ENCODE measurements around the gene RELL2.
A peak's percentile ranks its signal among the peaks of the same experiment; 100 is the strongest.

Gene RELL2

GRCh38 chr5:141672071-141672840, 35.5 kb downstream of the RELL2 start:
- Histone ChIP-seq H3K27me3 (ENCODE audit: control insufficient read depth in 1 of 2, insufficient read depth in 2 of 2, low read length in 2 of 2) (no peaks in the 10 kb centered on the region), H3K36me3 (ENCODE audit: insufficient read depth, low read length) (no peaks in the 10 kb centered on the region), H3K9ac (ENCODE audit: low read length) (no peak overlapping the region), H3K4me3 (ENCODE audit: low read depth in 1 of 2, low read length in 2 of 2) (no peak overlapping the region), H3K9me3 (ENCODE audit: low read length) (no peaks in the 10 kb centered on the region), H3K4me1 (ENCODE audit: insufficient read depth, low read length) (no peaks in the 10 kb centered on the region), H3K27ac (ENCODE audit: low read depth, low read length) (no peak overlapping the region)

- Histone ChIP-seq H3K9me3 (ENCODE audit: low read length) (no peaks in the 10 kb centered on the region), H3K4me1 (ENCODE audit: insufficient read depth, low read length) (no peaks in the 10 kb centered on the region), H3K36me3 (ENCODE audit: insufficient read depth, low read length) (no peaks in the 10 kb centered on the region), H3K9ac (ENCODE audit: low read length) (no peak overlapping the region), H3K4me3 (ENCODE audit: low read depth in 1 of 2, low read length in 2 of 2) (no peak overlapping the region), H3K27me3 (ENCODE audit: control insufficient read depth in 1 of 2, insufficient read depth in 2 of 2, low read length in 2 of 2) (no peaks in the 10 kb centered on the region), H3K27ac (ENCODE audit: low read depth, low read length) (no peak overlapping the region)
These were observed 36.3 kb downstream of the RELL2 start for GRCh38 chr5:141672841-141673813.

GRCh38 chr5:141674747-141675146, 38.0 kb downstream of the RELL2 start:
- H3K4me3 ChIP-seq (ENCODE audit: low read depth in 1 of 2, low read length in 2 of 2), result no peak overlapping the region
- H3K9me3 ChIP-seq (ENCODE audit: low read length), result no peaks in the 10 kb centered on the region
- no peaks in the 10 kb centered on the region for H3K4me1 ChIP-seq (ENCODE audit: insufficient read depth, low read length)
- no peaks in the 10 kb centered on the region for H3K36me3 ChIP-seq (ENCODE audit: insufficient read depth, low read length)
- no peaks in the 10 kb centered on the region for H3K27me3 ChIP-seq (ENCODE audit: control insufficient read depth in 1 of 2, insufficient read depth in 2 of 2, low read length in 2 of 2)
- H3K27ac ChIP-seq (ENCODE audit: low read depth, low read length), result no peak overlapping the region
- no peak overlapping the region for H3K9ac ChIP-seq (ENCODE audit: low read length)

GRCh38 chr5:141675672-141676071, 38.9 kb downstream of the RELL2 start:
- Histone ChIP-seq H3K9me3 (ENCODE audit: low read length) (no peaks in the 10 kb centered on the region), H3K9ac (ENCODE audit: low read length) (no peak overlapping the region), H3K36me3 (ENCODE audit: insufficient read depth, low read length) (no peaks in the 10 kb centered on the region)

GRCh38 chr5:141677415-141677814, 40.6 kb downstream of the RELL2 start:
- H3K4me3 ChIP-seq (ENCODE audit: low read depth in 1 of 2, low read length in 2 of 2), result no peak overlapping the region

More at GRCh38 chr5:141675672-141676071, 38.9 kb downstream of the RELL2 start:
- Histone ChIP-seq H3K27me3 (ENCODE audit: control insufficient read depth in 1 of 2, insufficient read depth in 2 of 2, low read length in 2 of 2) (peaks cover 0 to 4% of the 10 kb centered on the region in 2 donors), H3K4me3 (ENCODE audit: low read depth in 1 of 2, low read length in 2 of 2) (no peak overlapping the region), H3K27ac (ENCODE audit: low read depth, low read length) (no peak overlapping the region), H3K4me1 (ENCODE audit: insufficient read depth, low read length) (no peaks in the 10 kb centered on the region)

GRCh38 chr5:141680178-141680577, 43.4 kb downstream of the RELL2 start:
- Histone ChIP-seq H3K9me3 (ENCODE audit: low read length) (peaks cover 4% of the 10 kb centered on the region), H3K27me3 (ENCODE audit: control insufficient read depth in 1 of 2, insufficient read depth in 2 of 2, low read length in 2 of 2) (peaks cover 0 to 4% of the 10 kb centered on the region in 2 donors), H3K9ac (ENCODE audit: low read length) (no peak overlapping the region), H3K4me3 (ENCODE audit: low read depth in 1 of 2, low read length in 2 of 2) (no peak overlapping the region), H3K27ac (ENCODE audit: low read depth, low read length) (no peak overlapping the region), H3K36me3 (ENCODE audit: insufficient read depth, low read length) (no peaks in the 10 kb centered on the region), H3K4me1 (ENCODE audit: insufficient read depth, low read length) (peaks cover 12% of the 10 kb centered on the region)

More at GRCh38 chr5:141677415-141677814, 40.6 kb downstream of the RELL2 start:
- H3K4me1 ChIP-seq (ENCODE audit: insufficient read depth, low read length), result peaks cover 9% of the 10 kb centered on the region
- H3K9me3 ChIP-seq (ENCODE audit: low read length), result peaks cover 4% of the 10 kb centered on the region
- H3K27ac ChIP-seq (ENCODE audit: low read depth, low read length), result no peak overlapping the region
- H3K9ac ChIP-seq (ENCODE audit: low read length), result no peak overlapping the region
- no peaks in the 10 kb centered on the region for H3K36me3 ChIP-seq (ENCODE audit: insufficient read depth, low read length)
- peaks cover 0 to 4% of the 10 kb centered on the region in 2 donors for H3K27me3 ChIP-seq (ENCODE audit: control insufficient read depth in 1 of 2, insufficient read depth in 2 of 2, low read length in 2 of 2)

- Histone ChIP-seq H3K9me3 (ENCODE audit: low read length) (peaks cover 4% of the 10 kb centered on the region), H3K4me3 (ENCODE audit: low read depth in 1 of 2, low read length in 2 of 2) (no peak overlapping the region), H3K9ac (ENCODE audit: low read length) (no peak overlapping the region), H3K27ac (ENCODE audit: low read depth, low read length) (no peak overlapping the region), H3K27me3 (ENCODE audit: control insufficient read depth in 1 of 2, insufficient read depth in 2 of 2, low read length in 2 of 2) (peaks cover 0 to 4% of the 10 kb centered on the region in 2 donors), H3K36me3 (ENCODE audit: insufficient read depth, low read length) (no peaks in the 10 kb centered on the region), H3K4me1 (ENCODE audit: insufficient read depth, low read length) (peaks cover 12% of the 10 kb centered on the region)
These were observed 44.0 kb downstream of the RELL2 start for GRCh38 chr5:141680751-141681201.

GRCh38 chr5:141681295-141681694, 44.5 kb downstream of the RELL2 start:
- Histone ChIP-seq H3K27me3 (ENCODE audit: control insufficient read depth in 1 of 2, insufficient read depth in 2 of 2, low read length in 2 of 2) (peaks cover 0 to 4% of the 10 kb centered on the region in 2 donors), H3K4me1 (ENCODE audit: insufficient read depth, low read length) (peaks cover 12% of the 10 kb centered on the region), H3K27ac (ENCODE audit: low read depth, low read length) (no peak overlapping the region), H3K36me3 (ENCODE audit: insufficient read depth, low read length) (no peaks in the 10 kb centered on the region), H3K9ac (ENCODE audit: low read length) (peak overlapping the region; percentile 27), H3K9me3 (ENCODE audit: low read length) (peaks cover 4% of the 10 kb centered on the region), H3K4me3 (ENCODE audit: low read depth in 1 of 2, low read length in 2 of 2) (peak overlapping the region; percentile 21 to 57)

GRCh38 chr5:141681695-141682641, 45.2 kb downstream of the RELL2 start, which contains the start of gene ARAP3:
Gene ARAP3, minus strand, starts transcription at chr5:141682230. Its CDS starts 1,744 bp downstream, at chr5:141680486.
- H3K27ac ChIP-seq (ENCODE audit: low read depth, low read length), result peak within 1 kb of the TSS; percentile 23
- H3K4me3 ChIP-seq (ENCODE audit: low read depth in 1 of 2, low read length in 2 of 2), result peak within 1 kb of the TSS; percentile 21 to 57
- no peaks in the 10 kb centered on the region for H3K36me3 ChIP-seq (ENCODE audit: insufficient read depth, low read length)
- peaks cover 12% of the 10 kb centered on the region for H3K4me1 ChIP-seq (ENCODE audit: insufficient read depth, low read length)
- peaks cover 0 to 4% of the 10 kb centered on the region in 2 donors for H3K27me3 ChIP-seq (ENCODE audit: control insufficient read depth in 1 of 2, insufficient read depth in 2 of 2, low read length in 2 of 2)
- peaks cover 4% of the 10 kb centered on the region for H3K9me3 ChIP-seq (ENCODE audit: low read length)
- H3K9ac ChIP-seq (ENCODE audit: low read length), result peak within 1 kb of the TSS; percentile 27

- Histone ChIP-seq H3K4me3 (ENCODE audit: low read depth in 1 of 2, low read length in 2 of 2) (no peak overlapping the region), H3K36me3 (ENCODE audit: insufficient read depth, low read length) (no peaks in the 10 kb centered on the region), H3K27ac (ENCODE audit: low read depth, low read length) (no peak overlapping the region), H3K9me3 (ENCODE audit: low read length) (peaks cover 4% of the 10 kb centered on the region), H3K9ac (ENCODE audit: low read length) (no peak overlapping the region), H3K4me1 (ENCODE audit: insufficient read depth, low read length) (peaks cover 12% of the 10 kb centered on the region), H3K27me3 (ENCODE audit: control insufficient read depth in 1 of 2, insufficient read depth in 2 of 2, low read length in 2 of 2) (peaks cover 0 to 4% of the 10 kb centered on the region in 2 donors)
These were observed 46.9 kb downstream of the RELL2 start for GRCh38 chr5:141683596-141684141.

Measured in muscle layer of colon (tissue), 2 donors.